ENCODE results near the gene SPEF2. TPM values are rescaled to one million over a fixed set of nuclear protein-coding genes. Genes with fewer than 3 reads are reported as not detected.

The SPEF2 gene
- total and polyA plus RNA-seq, 2 experiments from 2014 or later, result 0.17 to 0.21 TPM

GRCh38 chr5:35617060-35617434, 616 bp upstream of the SPEF2 start:
- no peaks in the 10 kb centered on the region for H3K36me3 ChIP-seq (ENCODE audit: insufficient read depth)
- H2AFZ ChIP-seq, result peak overlapping the region; percentile 97; the same call in 1 of the 2 replicates
- H3K27me3 Mint-ChIP-seq (ENCODE audit: insufficient read depth, low read depth, poor library complexity), result peaks cover 25% of the 10 kb centered on the region
- H3K4me3 Mint-ChIP-seq, result peak overlapping the region; percentile 97
- H3K27me3 ChIP-seq (ENCODE audit: insufficient read depth), result peaks cover 44% of the 10 kb centered on the region
- peak overlapping the region; percentile 96 for H3K4me2 ChIP-seq
- H3K4me3 ChIP-seq, result peak overlapping the region; percentile 91
- H3K4me1 Mint-ChIP-seq, result peaks cover 2% of the 10 kb centered on the region; the same call in 1 of the 3 replicates
- 0 out of 2 replicates have a peak, but pooled peaks cover 3% of the 10 kb centered on the region for H4K20me1 ChIP-seq (replicated peaks; ENCODE audit: insufficient read depth)
- H3K79me2 ChIP-seq (replicated peaks; ENCODE audit: insufficient read depth), result no peaks in the 10 kb centered on the region
- ATAC-seq (no peak), DNase-seq (ENCODE audit: low spot score) (no peak)
- H3K36me3 Mint-ChIP-seq (ENCODE audit: low read depth), result no peaks in the 10 kb centered on the region
- H3K9me3 Mint-ChIP-seq, result no peaks in the 10 kb centered on the region; the same call in 2 of the 3 replicates
- H3F3A ChIP-seq (replicated peaks; ENCODE audit: low read depth), result no peaks in the 10 kb centered on the region
- no peak overlapping the region for H3K27ac ChIP-seq (ENCODE audit: low read depth)
- no peak overlapping the region for H3K27ac Mint-ChIP-seq
- TF ChIP-seq CREB1 (CRISPR knock-in tag; IDR thresholded peaks at IDR 0.05; ENCODE audit: low read depth) (no peak), REST (IDR thresholded peaks at IDR 0.05; ENCODE audit: unreplicated experiment) (no peak), STAT1 (IDR thresholded peaks at IDR 0.05; ENCODE audit: unreplicated experiment) (no peak), EZH2 (IDR thresholded peaks at IDR 0.05; ENCODE audit: low read depth, unreplicated experiment) (no peak), ZNF462 (CRISPR knock-in tag; IDR thresholded peaks at IDR 0.05) (no peak), POLR2AphosphoS5 (IDR thresholded peaks at IDR 0.05; ENCODE audit: low read depth) (no peak), ZNF331 (CRISPR knock-in tag; IDR thresholded peaks at IDR 0.05; ENCODE audit: low read depth) (no peak), NANOG (IDR thresholded peaks at IDR 0.05; ENCODE audit: borderline replicate concordance) (no peak)
- no peaks in the 10 kb centered on the region; the same call in 1 of the 2 replicates for H3K9me2 ChIP-seq (ENCODE audit: insufficient read depth)
- H3K4me1 ChIP-seq (ENCODE audit: insufficient read depth), result peaks cover 9% of the 10 kb centered on the region; the same call in 1 of the 2 replicates
